Measurements from ENCODE around the gene NTMT1.
"Not testable (repeated sequence)": the region's sequence is repeated elsewhere in the genome, so short reads cannot be mapped to it uniquely, and the experiment has no call there.

Gene NTMT1

DNA sequence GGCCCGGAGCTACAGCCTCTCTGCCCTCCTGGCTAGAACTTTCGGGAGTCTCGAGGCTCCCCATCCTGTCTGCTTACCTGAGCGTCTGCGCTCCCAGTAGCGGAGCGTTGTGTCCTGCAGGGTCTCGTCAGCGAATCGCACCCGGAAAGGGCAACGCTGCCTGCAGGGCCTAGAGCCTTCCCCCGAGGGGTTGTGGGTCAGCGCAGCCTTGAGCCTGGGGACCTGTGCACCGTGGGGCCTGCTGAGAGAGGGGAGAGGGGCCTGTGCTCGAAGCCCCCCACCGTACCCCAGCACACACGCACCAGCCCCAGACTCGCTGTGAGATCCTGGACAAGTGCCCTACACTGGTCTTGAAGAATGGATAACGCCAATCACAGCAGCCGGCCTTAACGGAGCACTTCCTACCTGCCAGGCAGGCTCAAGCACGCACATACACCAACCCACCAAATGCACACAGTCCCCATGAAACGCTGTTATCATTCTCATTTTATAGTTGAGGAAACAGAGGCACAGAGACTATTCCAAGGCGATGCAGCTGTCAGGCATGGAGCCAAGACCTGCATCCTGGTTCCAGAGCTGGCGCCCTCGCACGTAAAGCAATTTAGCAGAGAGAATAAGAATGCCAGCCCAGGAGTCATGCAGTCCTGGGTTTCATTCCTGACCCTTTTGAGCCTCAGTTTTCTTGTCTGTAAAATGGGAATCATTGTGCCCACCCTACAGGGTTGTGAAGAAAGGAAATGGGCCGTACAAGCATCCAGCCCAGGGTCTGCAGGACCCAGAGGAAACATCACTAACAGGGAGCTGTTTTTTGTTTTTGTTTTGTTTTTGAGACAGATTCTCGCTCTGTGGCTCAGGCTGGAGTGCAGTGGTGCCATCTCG, 10.3 kb upstream of the NTMT1 start:
- DNase-seq, result no peak

DNA sequence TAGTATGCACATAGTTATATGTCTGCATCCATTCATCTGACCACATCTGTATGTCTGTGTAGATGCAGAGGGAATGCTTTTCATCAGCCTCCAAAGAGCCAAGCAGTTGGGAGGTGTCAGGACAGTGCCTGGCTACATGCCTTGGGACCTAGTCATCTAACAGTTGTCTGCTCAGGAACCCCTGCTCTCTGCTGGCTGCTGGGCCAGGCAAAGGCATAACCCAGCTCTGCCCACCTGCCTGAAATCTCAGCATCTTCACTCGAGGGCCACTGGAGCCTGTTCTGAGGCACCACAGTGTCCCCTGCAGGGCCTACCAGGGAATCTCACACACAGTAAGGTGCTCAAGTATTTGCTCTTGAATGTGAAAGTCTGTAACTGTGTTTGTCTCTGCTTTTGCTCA, 8.8 kb upstream of the NTMT1 start:
- peak; percentile 26 for DNase-seq

DNA sequence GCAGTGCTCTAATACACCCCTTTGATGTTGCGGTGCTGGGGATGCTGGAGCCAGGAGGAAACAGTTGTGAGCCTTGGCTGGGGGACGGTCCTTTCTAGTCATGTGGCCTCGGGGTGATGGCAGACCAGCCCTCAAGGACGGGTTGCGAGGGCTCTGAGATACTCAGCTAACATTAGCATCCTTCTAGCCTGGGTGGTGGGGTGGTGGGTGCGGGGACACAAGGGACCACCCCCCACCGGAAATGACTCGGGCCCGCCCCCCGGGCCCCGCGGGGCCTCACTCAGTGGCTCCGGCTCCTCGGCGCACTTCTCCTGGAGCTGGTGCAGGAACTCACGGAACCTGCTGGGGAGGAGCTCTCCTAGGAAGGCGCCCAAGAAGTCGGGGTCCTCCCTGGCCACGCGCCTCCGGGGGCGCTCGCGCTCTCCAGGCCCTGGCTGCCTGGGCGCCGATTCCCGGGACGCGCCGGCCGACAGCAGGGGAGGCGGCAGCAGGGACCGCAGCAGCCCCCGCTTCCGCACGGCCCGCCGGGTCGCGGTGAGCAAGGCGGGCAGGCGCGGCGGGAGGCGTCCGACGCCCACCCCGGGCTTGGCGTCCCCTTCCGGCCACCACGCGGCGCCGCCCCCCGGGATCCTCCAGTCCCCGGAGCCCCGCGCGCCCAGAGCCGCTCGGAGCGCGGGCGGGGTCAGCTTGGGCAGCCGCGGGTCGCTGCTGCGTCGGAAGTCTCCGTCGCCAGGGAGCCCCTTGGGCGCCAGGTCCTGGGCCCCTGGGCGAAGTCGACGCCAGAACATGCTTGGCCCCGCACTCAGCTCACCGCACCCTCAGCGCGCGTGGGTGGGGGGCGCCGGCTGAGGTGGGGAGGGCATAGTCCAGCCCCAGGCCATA, 5.9 kb upstream of the NTMT1 start:
- DNase-seq, result peak; percentile 10

DNA sequence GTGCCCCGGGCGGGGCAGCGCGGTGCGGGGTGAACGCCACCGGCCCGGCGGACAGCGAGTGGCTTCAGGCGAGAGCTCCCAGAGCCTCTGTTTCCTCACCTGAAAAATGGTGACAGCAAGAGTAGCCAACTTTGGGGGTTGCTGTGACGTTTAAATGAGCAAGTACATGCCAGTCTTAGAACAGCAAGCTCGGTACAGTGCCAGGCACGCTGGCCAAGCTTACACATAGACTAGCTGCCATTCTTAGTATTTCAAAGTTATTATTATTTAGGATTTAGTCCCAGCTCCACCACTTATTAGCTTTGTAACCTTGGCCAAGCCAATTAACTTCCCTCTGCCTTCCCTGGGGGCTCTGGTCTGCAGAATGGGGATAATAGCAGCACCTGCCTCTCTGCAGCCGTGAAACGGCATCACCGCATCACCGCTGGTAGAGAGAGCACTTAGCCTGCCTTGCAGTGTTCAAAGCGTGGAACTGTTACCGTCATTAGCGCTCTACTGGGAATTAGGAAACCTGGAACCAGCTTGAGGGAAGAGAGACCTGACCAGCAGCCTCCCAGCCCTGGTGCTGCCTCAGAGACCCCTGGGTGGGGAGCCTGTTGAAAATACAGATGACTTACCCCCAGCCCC, 5.2 kb upstream of the NTMT1 start, which contains the start of gene C9orf50:
TSS of gene C9orf50 (minus strand) at position 433 of the 627 bp plus-strand sequence. CDS start 527 bp downstream, outside the sequence.
- DNase-seq, result peak; percentile 26

DNA sequence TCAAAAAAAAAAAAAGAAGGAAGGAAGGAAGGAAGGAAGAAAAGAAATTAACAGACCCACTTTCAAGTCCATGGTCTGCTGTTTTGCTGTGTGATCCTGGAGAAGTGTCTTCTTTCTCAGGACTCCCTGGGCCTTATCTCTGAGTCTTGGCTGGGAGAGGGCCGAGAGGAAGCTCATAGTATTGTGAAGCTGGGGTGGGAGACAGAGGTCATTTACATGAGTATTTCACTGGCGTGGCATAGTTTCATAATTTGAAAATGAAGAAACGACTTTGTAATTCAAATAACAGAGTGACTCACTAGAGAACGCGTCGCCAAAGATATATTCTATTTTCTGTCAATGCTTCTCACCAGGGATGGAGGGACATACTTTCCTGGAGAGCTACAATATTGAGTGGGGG, 2.6 kb upstream of the NTMT1 start:
- no peak for DNase-seq

DNA sequence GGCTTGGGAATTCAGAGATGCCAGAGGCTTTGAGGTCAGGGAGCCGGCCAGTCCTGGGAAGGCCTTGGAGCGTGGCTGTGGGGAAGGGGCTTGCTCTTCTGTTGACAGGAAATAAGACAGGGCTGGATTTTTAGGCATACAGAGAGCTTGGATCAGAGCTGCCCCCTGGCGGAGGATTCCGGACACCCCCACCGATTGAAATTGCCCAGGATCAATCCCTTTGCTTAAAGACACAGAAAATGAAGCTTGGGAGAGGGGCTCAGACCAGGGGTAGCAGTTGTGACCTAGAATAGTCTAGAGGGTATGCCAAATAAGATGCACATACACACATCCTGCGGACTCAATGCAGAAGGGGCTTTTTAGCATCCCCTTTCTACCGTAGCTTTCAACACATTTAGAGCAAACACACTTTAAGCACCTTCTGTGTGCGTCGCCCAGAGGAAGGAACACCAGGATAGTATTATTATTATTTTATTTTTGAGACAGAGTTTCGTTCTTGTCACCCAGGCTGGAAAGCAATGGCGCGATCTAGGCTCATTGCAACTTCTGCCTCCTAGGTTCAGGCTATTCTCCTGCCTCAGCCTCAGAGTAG, 1.7 kb upstream of the NTMT1 start:
- DNase-seq, result peak; percentile 34

DNA sequence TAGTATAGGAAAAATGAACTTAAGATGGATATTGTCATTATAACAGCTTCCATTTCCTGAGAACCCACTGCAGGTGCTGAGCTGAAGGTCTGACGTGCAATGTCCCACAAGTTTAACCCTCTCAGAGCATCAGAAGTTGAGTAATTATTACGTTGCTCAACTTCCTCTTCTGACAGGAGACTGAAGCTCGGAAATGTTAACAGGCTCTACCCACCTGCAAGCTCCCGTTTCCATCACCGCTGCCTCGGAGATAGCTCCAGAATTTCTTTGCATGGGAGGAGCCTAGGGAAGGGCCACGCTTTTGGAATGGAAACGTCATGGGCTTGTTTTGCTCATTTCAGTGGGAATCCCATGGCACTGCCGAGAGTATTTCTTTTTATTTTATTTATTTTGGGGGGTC, 1.0 kb upstream of the NTMT1 start:
- no peak for DNase-seq

DNA sequence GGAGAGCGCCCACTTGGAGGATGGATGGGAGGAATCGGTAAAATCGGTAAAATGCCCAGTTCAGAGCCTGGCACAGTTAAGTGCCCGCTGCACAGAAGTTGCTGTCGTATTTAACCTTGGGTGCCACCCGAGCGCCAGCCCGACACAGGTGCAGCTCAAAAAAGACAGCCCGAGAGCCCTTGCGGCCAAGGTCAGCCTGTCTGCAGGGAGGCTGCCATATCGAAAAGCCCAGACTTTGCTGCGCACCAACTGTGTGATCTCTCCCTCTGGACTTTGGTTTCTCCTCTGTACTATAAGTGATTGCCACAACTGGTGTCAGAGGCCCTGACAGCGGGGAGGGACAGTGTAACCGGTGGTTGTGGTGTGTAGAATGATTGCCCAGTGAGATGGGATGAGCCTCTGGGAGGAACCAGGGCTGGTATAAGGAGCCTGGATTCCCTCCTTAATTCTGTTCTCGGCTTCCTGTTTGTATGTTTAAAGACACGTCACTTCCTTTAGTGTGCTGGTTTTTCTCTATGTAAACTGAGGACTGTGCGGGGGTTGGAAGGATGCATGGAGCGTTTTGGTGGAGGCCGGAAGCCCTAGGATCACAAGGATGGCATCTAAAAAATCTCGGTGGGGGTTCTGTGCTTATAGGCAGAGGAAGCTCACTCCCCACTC, 792 bp downstream of the NTMT1 start:
- no peak for DNase-seq

DNA sequence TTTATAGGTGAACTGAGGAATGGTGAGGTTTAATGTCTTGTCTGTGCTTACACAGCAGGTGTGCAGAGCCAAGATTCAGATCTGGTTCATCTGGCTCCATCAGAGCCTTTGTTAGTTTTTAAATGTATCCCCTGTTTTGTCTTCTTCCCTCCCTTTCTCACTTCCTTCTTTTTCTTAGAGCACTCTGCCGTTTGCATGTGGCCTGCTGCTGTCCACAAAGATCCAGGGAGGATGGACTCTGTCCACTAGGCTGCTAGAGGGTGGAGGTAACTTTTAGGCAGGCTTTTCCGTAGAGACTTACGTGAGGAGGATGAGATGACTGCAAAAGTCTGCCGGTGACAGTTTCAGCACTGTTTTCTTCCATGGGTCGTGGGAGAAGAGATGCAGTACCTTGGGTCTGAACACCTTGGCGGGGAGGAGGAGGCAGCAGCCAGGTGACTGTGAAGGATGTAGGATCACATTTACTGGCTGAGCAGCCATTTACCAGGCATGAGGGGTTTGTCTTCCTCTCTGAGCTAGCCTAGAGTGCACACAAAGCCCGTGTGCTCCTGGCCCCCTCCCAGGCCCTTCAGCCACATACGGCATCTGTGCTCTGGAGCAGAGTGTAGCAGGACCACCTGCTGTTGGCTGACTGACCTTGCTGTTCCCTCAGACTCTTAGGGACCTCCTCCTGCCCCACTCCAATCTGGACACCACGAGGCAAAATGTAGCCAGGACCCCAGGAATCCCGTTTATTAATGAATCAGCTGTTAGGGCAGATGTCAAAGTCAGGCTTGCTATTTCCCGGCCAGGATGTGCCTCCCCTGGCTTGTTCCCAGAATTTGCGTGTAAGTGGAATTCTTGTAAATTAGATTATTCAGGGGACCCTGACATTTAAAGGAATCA, 1.8 kb downstream of the NTMT1 start:
- no peak for DNase-seq

DNA sequence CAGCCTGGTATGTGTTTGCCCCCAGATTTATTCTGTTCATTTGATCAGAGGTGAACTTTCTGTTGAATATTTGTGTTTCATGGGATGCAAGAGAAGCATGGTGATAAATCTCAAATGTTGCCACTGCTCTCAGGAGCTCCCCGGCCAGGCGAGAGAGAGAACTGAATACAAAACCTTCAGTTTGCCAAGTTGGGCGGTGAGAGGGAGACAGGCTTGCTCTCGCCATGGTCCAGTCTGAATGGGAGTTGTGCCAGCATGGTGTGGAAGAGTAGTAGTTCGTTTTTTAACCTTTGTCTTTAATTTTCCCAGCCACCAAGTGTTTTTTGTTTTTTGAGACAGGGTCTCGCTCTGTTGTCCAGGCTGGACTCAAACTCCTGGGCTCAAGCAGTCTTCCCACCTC, 2.7 kb downstream of the NTMT1 start:
- DNase-seq, result no peak

DNA sequence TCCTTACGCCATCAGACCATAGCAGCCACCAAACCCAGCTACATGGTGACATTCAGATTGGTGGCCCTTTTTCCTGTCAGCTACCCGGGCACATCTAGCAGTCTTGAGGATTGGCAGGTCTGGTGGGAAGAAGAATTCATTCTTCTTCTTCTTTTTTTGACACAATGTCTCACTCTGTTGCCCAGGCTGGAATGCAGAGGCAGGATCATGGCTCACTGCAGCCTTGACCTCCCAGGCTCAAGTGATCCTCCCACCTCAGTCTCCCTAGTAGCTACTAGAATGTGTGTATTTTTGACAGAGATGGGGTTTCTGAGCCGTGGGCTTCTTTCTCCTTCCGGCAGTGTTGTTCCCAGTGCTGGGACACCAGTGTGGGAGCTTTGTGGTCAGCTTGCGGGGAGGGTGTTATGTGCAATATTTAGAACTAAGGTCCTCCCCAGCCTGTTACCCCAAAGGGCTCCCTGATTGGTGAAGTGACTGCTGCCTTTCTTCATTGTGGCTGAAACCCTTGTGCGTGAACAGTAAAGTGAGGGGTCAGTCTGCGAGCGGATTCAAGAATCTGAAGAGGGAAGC, 3.4 kb downstream of the NTMT1 start:
- no peak for DNase-seq

DNA sequence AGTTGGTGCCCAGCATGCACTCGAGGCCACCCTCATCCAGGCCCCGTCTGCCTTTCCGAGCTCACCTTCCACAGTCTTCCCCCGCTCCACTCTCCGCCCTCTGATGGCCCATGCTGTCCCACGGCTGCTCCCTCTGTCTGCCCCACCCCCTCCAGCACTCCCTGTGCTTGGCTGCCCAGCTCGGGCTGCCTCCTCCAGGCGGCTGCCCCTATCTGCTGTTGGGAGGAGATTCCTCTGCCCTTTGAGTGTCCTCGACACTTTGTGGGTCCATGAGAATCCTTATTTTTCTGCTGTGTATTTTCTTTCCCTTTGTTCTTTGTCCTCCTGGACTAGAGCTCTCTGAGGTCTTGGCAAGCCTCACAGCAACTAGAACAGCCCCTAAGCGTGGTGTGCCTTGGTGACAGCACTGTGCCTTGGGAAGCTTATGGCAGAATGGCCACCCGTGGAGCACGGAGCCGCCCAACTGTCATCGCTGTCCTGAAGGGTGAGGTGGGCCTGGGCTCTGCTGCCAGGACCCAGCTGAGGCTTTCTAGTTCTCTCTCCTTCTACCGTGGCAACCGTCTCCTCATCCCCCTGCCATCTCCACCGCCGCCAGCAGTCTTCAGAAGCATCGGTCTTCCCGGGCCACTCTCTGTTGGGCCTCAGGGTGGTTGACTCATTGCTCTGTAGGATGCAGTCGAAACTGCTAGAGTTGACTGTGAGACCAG, 5.2 kb downstream of the NTMT1 start:
- DNase-seq, result no peak

DNA sequence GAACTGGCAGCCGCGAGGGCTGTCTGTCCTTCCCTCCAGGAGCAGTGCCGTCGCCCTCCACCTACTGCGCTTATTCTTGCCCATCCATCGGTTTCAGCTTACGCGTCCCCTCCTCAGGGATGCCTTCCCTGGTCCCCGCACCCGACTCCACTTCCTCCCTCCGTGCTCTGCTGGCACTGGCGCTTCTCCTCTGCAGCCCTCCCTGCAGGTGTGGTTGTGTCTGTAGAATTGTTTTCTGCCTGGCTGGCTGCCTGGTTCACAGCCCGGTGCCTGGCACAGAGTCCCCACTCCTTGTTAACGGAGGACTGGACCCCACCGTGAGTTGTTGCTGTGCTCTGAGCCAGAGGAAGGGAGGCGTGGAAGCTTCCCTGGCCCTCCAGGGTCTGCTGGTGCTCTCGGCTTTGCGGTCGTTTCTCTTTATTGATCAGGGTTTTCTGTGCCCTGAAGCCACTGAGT, 5.7 kb downstream of the NTMT1 start:
- DNase-seq, result no peak

DNA sequence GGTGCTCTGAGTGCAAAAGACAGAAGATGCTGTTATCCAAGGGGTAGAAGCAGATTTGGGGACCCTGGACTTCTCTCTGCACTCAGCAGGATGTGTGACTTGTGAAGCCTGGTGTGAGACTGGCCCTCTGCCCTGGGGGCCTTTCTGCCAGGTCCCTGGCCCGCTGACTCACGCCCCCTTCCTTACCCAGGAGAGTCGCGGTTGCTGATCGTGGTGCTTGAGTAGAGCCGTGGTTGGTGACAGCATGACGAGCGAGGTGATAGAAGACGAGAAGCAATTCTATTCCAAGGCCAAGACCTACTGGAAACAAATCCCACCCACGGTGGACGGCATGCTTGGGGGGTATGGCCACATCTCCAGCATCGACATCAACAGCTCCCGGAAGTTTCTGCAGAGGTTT, 6.5 kb downstream of the NTMT1 start:
- no peak for DNase-seq

DNA sequence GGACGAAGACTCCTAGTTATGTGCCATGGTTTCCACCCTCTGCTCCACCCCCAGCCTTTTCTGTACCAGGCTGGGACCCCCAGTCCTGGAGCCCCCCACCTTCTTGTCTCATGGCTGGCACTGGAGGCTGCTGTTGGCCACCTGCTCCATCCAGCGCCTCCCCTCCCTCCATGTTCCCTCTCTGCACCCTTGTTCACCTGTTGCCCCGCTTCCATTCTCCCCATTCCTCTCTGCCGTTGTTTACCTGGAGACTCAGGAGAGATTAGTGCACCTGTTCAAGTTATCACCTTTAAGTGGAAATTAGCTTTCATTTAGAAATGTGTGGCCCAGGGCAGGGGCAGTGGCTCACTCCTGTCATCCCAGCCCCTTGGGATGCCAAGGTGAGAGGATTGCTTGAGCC, 7.2 kb downstream of the NTMT1 start:
- DNase-seq, result no peak

DNA sequence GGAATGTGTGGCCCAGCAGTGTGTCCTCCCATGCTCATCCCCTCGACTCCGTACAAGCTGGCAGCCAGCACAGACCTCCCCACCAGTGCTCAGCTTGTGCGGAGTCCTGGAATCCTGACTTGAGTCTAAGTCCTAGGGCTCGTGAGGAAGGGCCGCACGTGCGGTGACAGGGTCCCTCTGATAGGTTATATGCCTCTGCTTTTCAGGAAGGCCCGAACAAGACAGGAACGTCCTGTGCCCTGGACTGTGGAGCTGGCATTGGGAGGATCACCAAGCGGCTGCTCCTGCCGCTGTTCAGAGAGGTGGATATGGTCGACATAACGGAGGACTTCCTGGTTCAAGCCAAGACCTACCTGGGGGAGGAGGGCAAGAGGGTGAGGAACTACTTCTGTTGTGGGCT, 7.9 kb downstream of the NTMT1 start:
- DNase-seq, result no peak

DNA sequence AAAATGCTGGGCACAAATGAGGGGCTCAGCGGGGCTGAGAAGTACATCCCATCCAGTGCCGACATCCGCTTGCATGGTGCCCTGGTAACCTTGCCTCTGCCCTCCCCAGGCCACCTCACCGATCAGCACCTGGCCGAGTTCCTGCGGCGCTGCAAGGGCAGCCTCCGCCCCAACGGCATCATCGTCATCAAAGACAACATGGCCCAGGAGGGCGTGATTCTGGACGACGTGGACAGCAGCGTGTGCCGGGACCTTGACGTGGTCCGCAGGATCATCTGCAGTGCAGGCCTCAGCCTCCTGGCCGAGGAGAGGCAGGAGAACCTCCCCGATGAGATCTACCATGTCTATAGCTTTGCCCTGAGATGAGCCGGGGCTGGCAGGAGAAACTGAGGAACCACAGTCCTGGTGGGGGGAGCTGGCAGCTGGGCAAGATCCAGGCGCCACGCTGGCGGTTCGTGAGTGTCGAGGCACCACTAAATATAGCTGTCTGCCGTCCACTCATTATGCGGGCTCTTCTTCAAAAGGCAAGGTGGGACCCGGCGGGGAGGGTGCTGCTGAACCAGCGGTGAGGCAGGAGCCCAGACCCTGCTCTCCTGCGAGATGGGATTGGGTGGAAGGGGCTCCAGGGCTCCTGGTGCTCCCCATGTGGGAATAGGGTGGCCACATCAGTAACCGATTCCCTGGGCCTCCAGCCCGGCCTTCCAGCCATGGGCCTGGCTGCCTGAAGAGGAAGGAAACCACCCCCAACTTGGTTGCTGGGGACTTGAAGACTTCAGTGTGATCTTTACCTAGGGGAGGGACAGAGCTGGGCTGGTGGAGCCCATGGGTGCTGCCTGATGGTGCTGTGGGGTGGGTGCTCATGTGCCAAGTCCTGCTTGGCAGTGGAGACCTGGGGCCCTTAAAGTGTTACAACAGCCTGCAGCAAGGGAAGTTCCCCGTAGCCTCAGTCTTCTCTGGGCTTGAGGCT, 9.4 kb downstream of the NTMT1 start:
- DNase-seq, result no peak

DNA sequence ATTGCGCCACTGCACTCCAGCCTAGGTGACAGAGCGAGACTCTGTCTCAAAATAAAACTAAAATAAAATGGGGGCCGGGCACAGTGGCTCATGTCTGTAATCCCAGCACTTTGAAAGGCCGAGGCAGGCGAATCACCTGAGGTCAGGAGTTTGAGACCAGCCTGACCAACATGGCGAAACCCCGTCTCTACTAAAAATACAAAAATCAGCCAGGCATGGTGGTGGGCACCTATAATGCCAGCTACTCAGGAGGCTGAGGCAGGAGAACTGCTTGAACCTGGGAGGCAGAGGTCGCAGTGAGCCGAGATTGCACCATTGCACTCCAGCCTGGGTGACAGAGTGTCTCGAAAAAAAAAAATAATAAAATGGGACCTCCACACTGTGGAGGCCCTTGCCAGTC, 10.4 kb downstream of the NTMT1 start:
- DNase-seq, result not testable (repeated sequence)

DNA sequence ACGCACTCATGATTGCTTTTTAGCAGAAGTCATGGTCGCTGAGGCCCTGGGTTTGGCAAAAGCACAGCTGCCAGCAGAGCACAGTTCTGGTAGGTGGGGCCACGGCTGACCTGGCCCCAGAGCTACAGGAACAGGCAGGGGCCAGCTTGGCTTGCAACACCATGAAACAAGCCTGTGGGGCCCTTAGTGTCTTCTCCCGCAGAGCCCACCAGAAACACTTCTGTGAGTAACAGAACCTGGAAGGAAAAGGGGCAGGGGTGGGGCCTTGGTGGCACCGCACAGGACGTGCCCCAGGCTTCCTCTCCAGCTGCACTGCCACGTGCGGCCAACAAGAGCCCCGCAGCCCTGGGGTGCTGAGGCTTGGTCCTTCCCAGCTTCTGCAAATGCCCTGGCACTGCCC, 11.1 kb downstream of the NTMT1 start:
- no peak for DNase-seq

Measured in DMS79 treated with DMSO at 0.1 percent for 48 hours (cell line).